HG02588 (cell line): Measurements from ENCODE around the gene GJA4.

Experiments
- ATAC-seq: cut with Tn5 transposase; IDR thresholded peaks from one replicate; pipeline ENCODE4 v1.9.1; 2021; ENCODE audit warnings: mild to moderate bottlenecking, moderate library complexity; ENCODE audit not compliant: unreplicated experiment

The GJA4 gene

GRCh38 chr1:34829250-34829649 lies 36.5 kb downstream of the GJA4 start:
- no peak for ATAC-seq

DNA sequence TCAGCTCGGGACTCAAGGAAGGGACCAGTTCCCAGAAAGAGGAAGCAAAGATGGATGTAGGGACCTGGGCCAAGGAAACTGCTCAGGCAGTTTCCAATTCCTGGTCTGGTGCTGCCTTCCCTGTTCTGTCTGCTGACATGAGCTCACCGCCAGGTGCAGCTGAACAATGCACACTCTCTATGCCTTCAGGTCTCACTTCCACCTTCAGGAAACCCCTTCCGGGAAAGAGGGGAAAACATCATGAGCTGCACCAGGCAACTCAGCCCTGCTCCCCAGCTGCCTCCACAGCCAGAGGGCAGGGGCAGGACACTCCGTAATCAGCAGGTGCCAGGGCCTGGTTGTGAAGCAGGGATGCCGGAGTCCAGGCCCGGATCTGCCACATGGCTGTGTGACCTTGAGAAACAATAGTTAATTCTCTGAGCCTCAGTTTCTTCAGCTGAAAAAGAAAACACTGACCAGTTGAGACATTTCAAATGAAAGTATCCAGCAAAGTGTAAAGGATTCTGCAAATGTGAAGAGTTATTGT lies 39.0 kb downstream of the GJA4 start:
- no peak for ATAC-seq

DNA sequence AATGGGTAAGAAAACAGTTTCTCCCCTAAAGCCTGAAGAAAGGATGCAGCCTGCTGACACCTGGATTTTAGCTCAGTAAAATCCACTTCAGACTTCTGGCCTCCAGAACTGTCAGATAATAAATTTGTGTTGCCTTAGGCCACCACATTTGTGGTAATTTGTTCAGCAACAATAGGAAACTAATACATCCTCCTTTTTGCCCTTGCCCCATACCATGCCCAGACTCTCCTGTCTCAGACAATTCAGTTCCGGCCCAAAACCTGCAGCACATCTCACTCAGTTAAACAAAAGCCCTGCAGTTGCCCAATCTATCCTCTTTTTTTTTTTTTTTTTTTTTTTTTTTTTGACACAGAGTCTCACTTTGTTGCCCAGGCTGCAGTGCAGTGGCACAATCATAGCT lies 40.9 kb downstream of the GJA4 start:
- ATAC-seq, result no peak

DNA sequence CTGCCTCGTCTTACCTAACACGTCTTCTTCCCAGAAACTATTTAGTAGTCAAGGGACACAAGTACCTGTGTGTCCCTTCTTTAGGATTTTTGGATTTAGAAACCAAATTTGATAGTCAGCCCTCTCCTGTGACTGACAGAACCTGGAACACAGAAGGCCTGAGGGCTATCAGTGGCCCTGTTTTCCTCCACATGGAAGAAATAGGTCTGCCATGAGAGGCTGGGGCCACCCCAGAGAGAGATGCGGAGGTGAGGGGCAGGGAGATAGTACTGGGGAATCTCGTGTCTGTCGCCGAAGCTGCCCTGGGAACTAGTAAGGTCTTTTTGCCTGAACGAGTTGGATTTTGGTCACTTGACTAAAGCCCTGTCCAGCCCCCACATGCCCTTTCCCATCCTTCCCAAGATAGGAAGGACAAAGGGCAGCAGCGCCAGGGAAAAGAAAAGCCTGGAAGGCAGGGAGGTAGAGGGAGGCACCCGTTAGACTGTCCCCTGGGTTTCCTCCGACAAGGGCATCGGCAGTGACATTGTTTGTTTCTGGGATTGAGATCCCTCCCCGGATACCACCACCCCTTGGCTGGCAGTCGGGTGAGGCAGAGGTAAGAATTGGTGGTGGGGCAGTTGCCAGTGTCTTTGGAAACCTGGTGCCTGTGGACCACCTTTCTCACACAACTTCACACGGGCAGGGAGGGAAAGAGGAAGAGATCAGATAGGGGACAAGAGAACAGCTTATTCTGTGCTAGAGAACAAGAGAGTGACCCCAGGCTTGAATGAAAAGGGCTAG lies 46.9 kb downstream of the GJA4 start:
- ATAC-seq, result no peak

DNA sequence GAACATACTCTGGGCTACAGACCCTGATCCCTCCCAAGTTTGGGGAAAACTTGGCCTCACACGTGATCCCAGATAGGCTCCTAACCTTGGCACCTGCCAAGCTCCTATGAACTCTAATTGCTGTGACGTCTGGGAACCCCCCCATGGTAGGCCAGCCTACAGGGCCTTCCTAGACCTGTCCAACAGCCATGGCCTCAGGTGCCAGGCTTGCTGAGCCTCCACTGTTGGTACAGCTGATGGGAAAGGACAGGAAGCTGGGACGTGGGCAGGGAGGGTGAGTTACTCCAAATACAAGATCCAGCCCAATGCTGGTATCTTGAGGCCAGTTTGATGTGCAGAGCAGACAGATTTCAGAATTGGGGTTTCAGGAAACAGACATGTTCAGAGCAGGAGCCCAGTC lies 47.6 kb downstream of the GJA4 start:
- no peak for ATAC-seq

DNA sequence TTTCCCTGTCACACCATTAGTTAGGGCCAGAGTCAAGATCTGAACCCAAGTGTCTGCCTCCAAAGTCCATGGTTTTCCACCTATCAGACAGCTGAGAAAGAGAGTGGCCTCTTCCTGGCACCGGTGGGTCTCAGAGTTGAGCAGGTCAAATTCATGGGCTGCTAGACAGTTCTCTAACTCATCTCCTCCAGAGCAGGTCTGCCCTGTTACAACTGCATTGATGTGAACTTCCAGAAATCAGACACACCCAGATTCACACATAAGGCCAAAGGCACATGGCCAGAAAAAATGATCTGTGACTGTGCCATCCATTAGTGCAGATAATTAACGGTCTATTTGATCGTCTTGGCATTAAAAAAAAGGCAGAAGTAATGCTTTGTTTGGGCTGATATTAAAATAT lies 49.3 kb downstream of the GJA4 start:
- ATAC-seq, result no peak

- ATAC-seq, result no peak
Measured at GRCh38 chr1:34842952-34843371, 50.2 kb downstream of the GJA4 start.

GRCh38 chr1:34843392-34844251 lies 50.8 kb downstream of the GJA4 start:
- ATAC-seq, result no peak

DNA sequence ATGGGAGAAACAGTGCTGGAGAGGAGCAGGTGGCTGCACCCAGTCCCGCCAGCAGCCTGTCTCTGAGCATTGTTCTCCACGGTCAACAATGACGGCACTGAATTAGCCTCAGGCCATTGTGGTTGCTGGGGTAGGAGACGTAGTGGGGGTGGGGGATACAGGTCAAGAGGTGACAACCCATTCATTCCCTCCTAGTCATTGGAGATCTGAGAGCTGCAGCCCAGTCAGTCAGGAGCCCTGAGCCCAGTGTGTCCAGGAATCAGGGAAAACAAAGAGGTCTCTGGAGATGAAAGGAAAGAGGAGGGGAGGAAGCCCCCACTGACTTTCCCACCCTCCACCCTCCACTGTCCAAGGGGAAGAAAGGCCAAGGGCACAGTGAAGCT lies 51.4 kb downstream of the GJA4 start:
- no peak for ATAC-seq
